HUES64 (cell line): Measurements from ENCODE around the gene TEX29.

Experiments
- H3K27ac ChIP-seq: 2 replicates; pipeline ENCODE4 v1.7.0; 2013; ENCODE audit warnings: low read depth, low read length, inconsistent platforms
- H3K27me3 ChIP-seq: 2 replicates; pipeline ENCODE4 v1.6.1; 2013; ENCODE audit warnings: mild to moderate bottlenecking, low read length; ENCODE audit not compliant: insufficient read depth
- H3K36me3 ChIP-seq: 2 replicates; pipeline ENCODE4 v1.6.1; 2013; ENCODE audit warnings: mild to moderate bottlenecking, low read length; ENCODE audit not compliant: insufficient read depth
- H3K4me1 ChIP-seq: 2 replicates; pipeline ENCODE4 v1.6.1; 2013; ENCODE audit warnings: mild to moderate bottlenecking, low read length, moderate library complexity; ENCODE audit not compliant: insufficient read depth
- H3K4me3 ChIP-seq: 2 replicates; pipeline ENCODE4 v1.5.1; 2013; ENCODE audit warnings: mild to moderate bottlenecking, low read length, moderate library complexity
- H3K9ac ChIP-seq: 2 replicates; pipeline ENCODE4 v1.6.1; 2013; ENCODE audit warnings: mild to moderate bottlenecking, low read depth, low read length
- H3K9me3 ChIP-seq: 2 replicates; pipeline ENCODE4 v1.6.1; 2013; ENCODE audit warnings: low read depth, low read length; ENCODE audit not compliant: insufficient read depth
- WGBS: fragments of 150-250, 120-280 bp; methylation state at CpG from one replicate; pipeline ENCODE4 v1.1.7; 2013; ENCODE audit warnings: missing lambda C conversion rate; 5-methylcytosine and 5-hydroxymethylcytosine counted together

The TEX29 gene

GRCh38 chr13:111389621-111390521, 69.4 kb downstream of the TEX29 start:
- Histone ChIP-seq H3K4me3 (no peak overlapping the region), H3K4me1 (no peaks in the 10 kb centered on the region), H3K27ac (no peak overlapping the region), H3K9me3 (no peaks in the 10 kb centered on the region), H3K9ac (no peak overlapping the region), H3K36me3 (no peaks in the 10 kb centered on the region), H3K27me3 (no peaks in the 10 kb centered on the region)
- 82% methylated on average over 21 of the region's 21 CpGs for WGBS

- H3K4me1 ChIP-seq = no peaks in the 10 kb centered on the region
- no peaks in the 10 kb centered on the region for H3K36me3 ChIP-seq
- 92% methylated on average over 18 of the region's 18 CpGs for WGBS
- no peaks in the 10 kb centered on the region for H3K27me3 ChIP-seq
- no peaks in the 10 kb centered on the region for H3K9me3 ChIP-seq
- no peak overlapping the region for H3K9ac ChIP-seq
- H3K4me3 ChIP-seq = no peak overlapping the region
- no peak overlapping the region for H3K27ac ChIP-seq
Observed at GRCh38 chr13:111390522-111391270, 70.3 kb downstream of the TEX29 start.

GRCh38 chr13:111392486-111392885, 72.0 kb downstream of the TEX29 start:
- 89% methylated on average over 9 of the region's 9 CpGs for WGBS
- Histone ChIP-seq H3K4me3 (no peak overlapping the region), H3K27ac (no peak overlapping the region), H3K4me1 (no peaks in the 10 kb centered on the region), H3K27me3 (no peaks in the 10 kb centered on the region), H3K9me3 (no peaks in the 10 kb centered on the region), H3K9ac (no peak overlapping the region), H3K36me3 (no peaks in the 10 kb centered on the region)

- Histone ChIP-seq H3K4me1 (no peaks in the 10 kb centered on the region), H3K27me3 (no peaks in the 10 kb centered on the region), H3K4me3 (no peak overlapping the region), H3K36me3 (no peaks in the 10 kb centered on the region), H3K27ac (no peak overlapping the region), H3K9ac (no peak overlapping the region), H3K9me3 (no peaks in the 10 kb centered on the region)
- 88% methylated on average over 8 of the region's 8 CpGs for WGBS
Observed at GRCh38 chr13:111393221-111393790, 72.9 kb downstream of the TEX29 start.
